Muscle layer of duodenum (tissue), 2 donors: ENCODE measurements around the gene CHMP5.

ENCODE experiments used
- H3K27ac ChIP-seq: one replicate; pipeline ENCODE4 v1.7.0; 2013; ENCODE audit warnings: mild to moderate bottlenecking, low read length
- H3K27me3 ChIP-seq: one replicate; pipeline ENCODE4 v1.7.0; 2013; ENCODE audit warnings: low read depth, mild to moderate bottlenecking, control low read depth, low read length
- H3K36me3 ChIP-seq, 2 donors: one replicate each; pipeline ENCODE4 v1.7.0; 2013; ENCODE audit warnings: low read length in 2 of 2, control low read depth in 1 of 2, mild to moderate bottlenecking in 1 of 2; ENCODE audit not compliant: insufficient read depth in 2 of 2, control insufficient read depth in 1 of 2
- H3K4me1 ChIP-seq, 2 donors: one replicate each; pipeline ENCODE4 v1.7.0; 2013; ENCODE audit warnings: low read length in 2 of 2, mild to moderate bottlenecking in 2 of 2, control low read depth in 1 of 2, moderate library complexity in 1 of 2; ENCODE audit not compliant: insufficient read depth in 2 of 2, control insufficient read depth in 1 of 2
- H3K4me3 ChIP-seq, 2 donors: one replicate each; pipeline ENCODE4 v1.7.0; 2013; ENCODE audit warnings: low read length in 2 of 2, low read depth in 1 of 2, mild to moderate bottlenecking in 1 of 2
- H3K9me3 ChIP-seq, 2 donors: one replicate each; pipeline ENCODE4 v1.7.0; 2013; ENCODE audit warnings: low read length in 2 of 2, control low read depth in 1 of 2, mild to moderate bottlenecking in 1 of 2; ENCODE audit not compliant: control insufficient read depth in 1 of 2
- donor health status: healthy.

CHMP5 gene

GRCh38 chr9:33245341-33245740, 19.5 kb upstream of the CHMP5 start:
- Histone ChIP-seq H3K4me3 (no peak overlapping the region), H3K27me3 (no peaks in the 10 kb centered on the region), H3K4me1 (no peaks in the 10 kb centered on the region), H3K9me3 (no peaks in the 10 kb centered on the region), H3K27ac (no peak overlapping the region), H3K36me3 (peaks cover 0 to 3% of the 10 kb centered on the region in 2 donors)

GRCh38 chr9:33246269-33246860, 18.5 kb upstream of the CHMP5 start:
- Histone ChIP-seq H3K27ac (no peak overlapping the region), H3K4me1 (no peaks in the 10 kb centered on the region), H3K4me3 (no peak overlapping the region), H3K27me3 (no peaks in the 10 kb centered on the region), H3K9me3 (no peaks in the 10 kb centered on the region), H3K36me3 (peaks cover 0 to 3% of the 10 kb centered on the region in 2 donors)

- no peaks in the 10 kb centered on the region for H3K27me3 ChIP-seq
- no peaks in the 10 kb centered on the region for H3K9me3 ChIP-seq
- no peaks in the 10 kb centered on the region for H3K4me1 ChIP-seq
- peaks cover 12 to 13% of the 10 kb centered on the region in 2 donors for H3K36me3 ChIP-seq
- H3K4me3 ChIP-seq, result no peak overlapping the region
- H3K27ac ChIP-seq, result no peak overlapping the region
These were observed 16.2 kb upstream of the CHMP5 start for GRCh38 chr9:33248606-33249005.

GRCh38 chr9:33249087-33249658, 15.7 kb upstream of the CHMP5 start:
- H3K27ac ChIP-seq, result no peak overlapping the region
- peaks cover 14 to 17% of the 10 kb centered on the region in 2 donors for H3K36me3 ChIP-seq
- H3K4me1 ChIP-seq, result no peaks in the 10 kb centered on the region
- no peaks in the 10 kb centered on the region for H3K9me3 ChIP-seq
- H3K27me3 ChIP-seq, result no peaks in the 10 kb centered on the region
- no peak overlapping the region for H3K4me3 ChIP-seq

- no peaks in the 10 kb centered on the region for H3K4me1 ChIP-seq
- no peaks in the 10 kb centered on the region for H3K9me3 ChIP-seq
- H3K4me3 ChIP-seq, result no peak overlapping the region
- H3K36me3 ChIP-seq, result peaks cover 22 to 25% of the 10 kb centered on the region in 2 donors
- no peak overlapping the region for H3K27ac ChIP-seq
- H3K27me3 ChIP-seq, result no peaks in the 10 kb centered on the region
These were observed 14.9 kb upstream of the CHMP5 start for GRCh38 chr9:33249983-33250382.

GRCh38 chr9:33250458-33250995, 14.3 kb upstream of the CHMP5 start:
- peaks cover 27 to 31% of the 10 kb centered on the region in 2 donors for H3K36me3 ChIP-seq
- no peaks in the 10 kb centered on the region for H3K4me1 ChIP-seq
- no peak overlapping the region for H3K27ac ChIP-seq
- no peaks in the 10 kb centered on the region for H3K9me3 ChIP-seq
- H3K27me3 ChIP-seq, result no peaks in the 10 kb centered on the region
- H3K4me3 ChIP-seq, result no peak overlapping the region

- H3K27me3 ChIP-seq, result no peaks in the 10 kb centered on the region
- H3K36me3 ChIP-seq, result peaks cover 50 to 61% of the 10 kb centered on the region in 2 donors
- no peaks in the 10 kb centered on the region for H3K9me3 ChIP-seq
- no peak overlapping the region for H3K27ac ChIP-seq
- H3K4me3 ChIP-seq, result no peak overlapping the region
- no peaks in the 10 kb centered on the region for H3K4me1 ChIP-seq
These were observed 10.6 kb upstream of the CHMP5 start for GRCh38 chr9:33254211-33254610.

- H3K36me3 ChIP-seq, result peaks cover 58 to 69% of the 10 kb centered on the region in 2 donors
- no peak overlapping the region for H3K4me3 ChIP-seq
- no peaks in the 10 kb centered on the region for H3K27me3 ChIP-seq
- no peaks in the 10 kb centered on the region for H3K9me3 ChIP-seq
- H3K4me1 ChIP-seq, result no peaks in the 10 kb centered on the region
- H3K27ac ChIP-seq, result no peak overlapping the region
These were observed 9.8 kb upstream of the CHMP5 start for GRCh38 chr9:33255014-33255413.

- Histone ChIP-seq H3K36me3 (peaks cover 62 to 73% of the 10 kb centered on the region in 2 donors), H3K27me3 (no peaks in the 10 kb centered on the region), H3K4me3 (no peak overlapping the region), H3K4me1 (no peaks in the 10 kb centered on the region), H3K9me3 (no peaks in the 10 kb centered on the region), H3K27ac (no peak overlapping the region)
These were observed 9.4 kb upstream of the CHMP5 start for GRCh38 chr9:33255471-33255870.

- H3K4me3 ChIP-seq, result no peak overlapping the region
- no peak overlapping the region for H3K27ac ChIP-seq
- H3K36me3 ChIP-seq, result peaks cover 68 to 81% of the 10 kb centered on the region in 2 donors
- no peaks in the 10 kb centered on the region for H3K9me3 ChIP-seq
- H3K4me1 ChIP-seq, result no peaks in the 10 kb centered on the region
- H3K27me3 ChIP-seq, result no peaks in the 10 kb centered on the region
These were observed 8.6 kb upstream of the CHMP5 start for GRCh38 chr9:33256236-33256635.

GRCh38 chr9:33257276-33257675, 7.6 kb upstream of the CHMP5 start:
- Histone ChIP-seq H3K27ac (no peak overlapping the region), H3K36me3 (peaks cover 68 to 88% of the 10 kb centered on the region in 2 donors), H3K4me3 (no peak overlapping the region)

GRCh38 chr9:33260372-33260771, 4.5 kb upstream of the CHMP5 start:
- Histone ChIP-seq H3K9me3 (no peaks in the 10 kb centered on the region), H3K27me3 (no peaks in the 10 kb centered on the region), H3K4me1 (peaks cover under 1 to 11% of the 10 kb centered on the region in 2 donors), H3K4me3 (no peak overlapping the region), H3K36me3 (peaks cover 46 to 59% of the 10 kb centered on the region in 2 donors), H3K27ac (no peak overlapping the region)

More at GRCh38 chr9:33257276-33257675, 7.6 kb upstream of the CHMP5 start:
- no peaks in the 10 kb centered on the region for H3K9me3 ChIP-seq
- H3K27me3 ChIP-seq, result no peaks in the 10 kb centered on the region
- H3K4me1 ChIP-seq, result no peaks in the 10 kb centered on the region
